HL-60 (cell line): ENCODE measurements around the gene CYP4V2.

Source experiments
- DNase-seq, 2 experiments: peaks; one replicate each; pipeline ENCODE4 v3.0.0-alpha.2; 2010 to 2020; ENCODE audit warnings: low read depth in 1 of 2, low spot score in 1 of 2
- H3K27ac ChIP-seq: fragments of 250-450 bp; sonication (Bioruptor Pico); replicated peaks from 2 replicates; pipeline ENCODE4 v1.5.1; 2020; ENCODE audit warnings: mild to moderate bottlenecking, moderate library complexity
- H3K27me3 ChIP-seq: fragments of 250-450 bp; sonication (Bioruptor Pico); 2 replicates; pipeline ENCODE4 v1.5.1; 2021; ENCODE audit warnings: mild to moderate bottlenecking, moderate library complexity; ENCODE audit not compliant: insufficient read depth, poor library complexity, severe bottlenecking
- H3K4me3 ChIP-seq: replicated peaks from 2 replicates; pipeline ENCODE4 v1.5.1; 2011; ENCODE audit warnings: mild to moderate bottlenecking, control low read depth, low read length; ENCODE audit not compliant: insufficient read depth
- CTCF ChIP-seq: IDR thresholded peaks from one replicate; pipeline ENCODE4 v1.5.1; 2011; ENCODE audit warnings: low read length, control low read depth, inconsistent platforms; ENCODE audit not compliant: insufficient read depth
- GABPA ChIP-seq: IDR thresholded peaks from 2 replicates; pipeline ENCODE4 v1.6.1; 2012; ENCODE audit warnings: low read depth
- POLR2AphosphoS5 ChIP-seq: IDR thresholded peaks from 2 replicates; pipeline ENCODE4 v1.6.1; 2012; ENCODE audit warnings: low read depth
- REST ChIP-seq: IDR thresholded peaks from 2 replicates; pipeline ENCODE4 v1.6.1; 2012; ENCODE audit warnings: low read depth; ENCODE audit not compliant: insufficient replicate concordance
- SPI1 ChIP-seq: IDR thresholded peaks from 2 replicates; pipeline ENCODE4 v1.6.1; 2012; ENCODE audit warnings: low read depth, mild to moderate bottlenecking, borderline replicate concordance

CYP4V2 gene

GRCh38 chr4:186146458-186146857 is 44.9 kb upstream of the CYP4V2 start:
- TF ChIP-seq REST, result no peak
- no peak for TF ChIP-seq POLR2AphosphoS5
- TF ChIP-seq GABPA, result no peak
- H3K27me3 ChIP-seq, result peaks cover 28% of the 10 kb centered on the region
- no peak overlapping the region for H3K4me3 ChIP-seq
- H3K27ac ChIP-seq, result no peak overlapping the region
- DNase-seq, result no peak

GRCh38 chr4:186148336-186148975 is 42.9 kb upstream of the CYP4V2 start:
- no peak for TF ChIP-seq SPI1
- TF ChIP-seq REST, result no peak
- TF ChIP-seq POLR2AphosphoS5, result no peak
- TF ChIP-seq GABPA, result no peak
- TF ChIP-seq CTCF, result no peak
- Histone ChIP-seq H3K4me3 (no peak overlapping the region), H3K27ac (no peak overlapping the region), H3K27me3 (peaks cover 28% of the 10 kb centered on the region)
- DNase-seq, result no peak

GRCh38 chr4:186149872-186150271 is 41.5 kb upstream of the CYP4V2 start:
- Histone ChIP-seq H3K27ac (no peak overlapping the region), H3K27me3 (peaks cover 23% of the 10 kb centered on the region), H3K4me3 (no peak overlapping the region)
- DNase-seq, result no peak
- no peak for TF ChIP-seq REST
- no peak for TF ChIP-seq SPI1
- no peak for TF ChIP-seq GABPA
- TF ChIP-seq CTCF, result no peak
- TF ChIP-seq POLR2AphosphoS5, result no peak

GRCh38 chr4:186150926-186151325 is 40.4 kb upstream of the CYP4V2 start:
- Histone ChIP-seq H3K27me3 (peaks cover 14% of the 10 kb centered on the region), H3K4me3 (no peak overlapping the region), H3K27ac (no peak overlapping the region)
- TF ChIP-seq REST (no peak), SPI1 (no peak), GABPA (no peak), CTCF (no peak), POLR2AphosphoS5 (no peak)
- no peak for DNase-seq
